ENCODE results near the gene UVSSA.

The UVSSA gene

GRCh38 chr4:1405636-1406393 is 58.8 kb downstream of the UVSSA start:
- DNase-seq (ENCODE audit: low read depth): no peak
- no peak for TF ChIP-seq CTCF (IDR thresholded peaks at IDR 0.05; ENCODE audit: control insufficient read depth, extremely low read depth, insufficient read depth)
- H3K4me3 ChIP-seq (ENCODE audit: low read depth, low read length): no peak overlapping the region

GRCh38 chr4:1406394-1406980 is 59.5 kb downstream of the UVSSA start, which contains the start of gene NKX1-1:
TSS of gene NKX1-1 (minus strand) at chr4:1406442. CDS start at chr4:1406442, 0 bp downstream.
- DNase-seq (ENCODE audit: low read depth): no peak
- H3K4me3 ChIP-seq (ENCODE audit: low read depth, low read length): no peak within 1 kb of the TSS
- no peak for TF ChIP-seq CTCF (IDR thresholded peaks at IDR 0.05; ENCODE audit: control insufficient read depth, extremely low read depth, insufficient read depth)

- TF ChIP-seq CTCF (IDR thresholded peaks at IDR 0.05; ENCODE audit: control insufficient read depth, extremely low read depth, insufficient read depth): no peak
- no peak for DNase-seq (ENCODE audit: low read depth)
- no peak overlapping the region for H3K4me3 ChIP-seq (ENCODE audit: low read depth, low read length)
Observed at GRCh38 chr4:1406981-1407656, 60.1 kb downstream of the UVSSA start.

- H3K4me3 ChIP-seq (ENCODE audit: low read depth, low read length): no peak overlapping the region
- DNase-seq (ENCODE audit: low read depth): no peak
- no peak for TF ChIP-seq CTCF (IDR thresholded peaks at IDR 0.05; ENCODE audit: control insufficient read depth, extremely low read depth, insufficient read depth)
Observed at GRCh38 chr4:1407657-1408333, 60.8 kb downstream of the UVSSA start.

GRCh38 chr4:1408418-1408817 is 61.4 kb downstream of the UVSSA start:
- TF ChIP-seq CTCF (IDR thresholded peaks at IDR 0.05; ENCODE audit: control insufficient read depth, extremely low read depth, insufficient read depth): peak; percentile 49
- no peak for DNase-seq (ENCODE audit: low read depth)
- H3K4me3 ChIP-seq (ENCODE audit: low read depth, low read length): no peak overlapping the region

- TF ChIP-seq CTCF (IDR thresholded peaks at IDR 0.05; ENCODE audit: control insufficient read depth, extremely low read depth, insufficient read depth): no peak
- no peak overlapping the region for H3K4me3 ChIP-seq (ENCODE audit: low read depth, low read length)
- DNase-seq (ENCODE audit: low read depth): no peak
Observed at GRCh38 chr4:1409079-1409478, 62.1 kb downstream of the UVSSA start.

Measured in LNCaP clone FGC (cell line).